WI38 (cell line): ENCODE data around the gene SMURF2.

Experiments used
- H3K4me3 ChIP-seq: 2 replicates; pipeline ENCODE4 v1.5.1; 2011; ENCODE audit warnings: low read depth, mild to moderate bottlenecking, control low read depth, low read length
- TF ChIP-seq, protein P1 (sequence below): IDR thresholded peaks from 2 replicates; pipeline ENCODE4 v1.5.1; 2012; ENCODE audit warnings: low read depth, mild to moderate bottlenecking, control low read depth, low read length

SMURF2 gene

DNA sequence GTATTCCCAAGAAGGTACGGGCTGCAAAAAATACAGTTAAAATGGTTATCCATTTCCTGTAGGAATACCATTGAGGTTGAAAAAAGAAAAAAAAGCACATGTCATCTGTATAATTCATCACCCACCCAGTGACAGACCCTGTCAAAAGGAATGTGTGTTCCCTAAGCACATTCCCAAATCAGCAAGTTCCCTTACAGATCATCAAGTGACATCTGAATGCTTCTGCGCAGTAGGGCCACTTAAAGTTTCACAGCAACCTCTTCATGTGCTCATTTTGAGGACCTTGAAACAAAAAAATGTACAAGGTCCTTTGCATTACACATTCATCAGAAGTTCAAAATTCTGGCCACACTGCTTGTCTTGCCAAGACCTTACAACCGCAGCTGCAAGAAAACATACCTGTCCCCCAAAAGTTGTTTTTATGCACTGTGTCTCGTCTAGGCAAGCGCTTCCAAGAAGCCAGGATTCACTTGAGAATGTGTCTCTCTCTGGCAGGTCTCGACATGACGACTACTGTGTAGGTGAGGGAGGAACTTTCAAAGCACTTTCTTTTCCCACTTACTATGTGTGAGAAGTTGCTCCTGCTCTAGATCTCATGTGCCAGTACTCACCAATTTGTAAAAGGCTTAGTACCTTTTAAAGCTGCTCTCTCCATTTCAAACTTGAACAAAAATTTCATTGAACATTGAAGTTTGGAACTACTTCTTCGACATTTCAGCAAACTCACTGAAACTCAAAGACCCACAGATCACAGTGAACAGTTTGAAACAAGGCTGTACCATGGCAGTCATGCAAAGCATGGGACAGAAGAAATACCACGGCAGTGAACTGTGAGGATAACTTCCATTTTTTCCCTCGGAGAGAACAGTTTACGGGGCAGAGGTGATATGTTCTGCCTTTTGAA is 161.0 kb downstream of the SMURF2 start:
- H3K4me3 ChIP-seq, result no peak overlapping the region
- TF ChIP-seq, protein P1, sequence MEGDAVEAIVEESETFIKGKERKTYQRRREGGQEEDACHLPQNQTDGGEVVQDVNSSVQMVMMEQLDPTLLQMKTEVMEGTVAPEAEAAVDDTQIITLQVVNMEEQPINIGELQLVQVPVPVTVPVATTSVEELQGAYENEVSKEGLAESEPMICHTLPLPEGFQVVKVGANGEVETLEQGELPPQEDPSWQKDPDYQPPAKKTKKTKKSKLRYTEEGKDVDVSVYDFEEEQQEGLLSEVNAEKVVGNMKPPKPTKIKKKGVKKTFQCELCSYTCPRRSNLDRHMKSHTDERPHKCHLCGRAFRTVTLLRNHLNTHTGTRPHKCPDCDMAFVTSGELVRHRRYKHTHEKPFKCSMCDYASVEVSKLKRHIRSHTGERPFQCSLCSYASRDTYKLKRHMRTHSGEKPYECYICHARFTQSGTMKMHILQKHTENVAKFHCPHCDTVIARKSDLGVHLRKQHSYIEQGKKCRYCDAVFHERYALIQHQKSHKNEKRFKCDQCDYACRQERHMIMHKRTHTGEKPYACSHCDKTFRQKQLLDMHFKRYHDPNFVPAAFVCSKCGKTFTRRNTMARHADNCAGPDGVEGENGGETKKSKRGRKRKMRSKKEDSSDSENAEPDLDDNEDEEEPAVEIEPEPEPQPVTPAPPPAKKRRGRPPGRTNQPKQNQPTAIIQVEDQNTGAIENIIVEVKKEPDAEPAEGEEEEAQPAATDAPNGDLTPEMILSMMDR, result no peak

DNA sequence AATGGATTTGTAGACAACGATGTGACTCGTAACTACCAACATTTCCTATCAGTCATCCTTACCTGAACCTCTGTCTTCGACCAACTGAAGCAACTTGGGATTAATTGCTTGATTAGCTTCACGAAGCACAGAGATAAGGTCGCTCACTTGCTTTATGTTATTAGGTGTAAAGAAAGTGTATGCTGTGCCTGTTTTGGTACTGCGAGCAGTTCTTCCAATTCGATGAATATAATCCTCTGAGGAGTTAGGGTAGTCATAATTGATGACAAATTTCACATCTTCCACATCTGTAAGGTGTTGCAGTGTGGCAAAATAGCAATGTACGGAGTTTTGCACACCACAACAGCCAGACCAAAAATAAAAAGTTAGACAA is 161.6 kb downstream of the SMURF2 start:
- TF ChIP-seq, protein P1, result no peak

DNA sequence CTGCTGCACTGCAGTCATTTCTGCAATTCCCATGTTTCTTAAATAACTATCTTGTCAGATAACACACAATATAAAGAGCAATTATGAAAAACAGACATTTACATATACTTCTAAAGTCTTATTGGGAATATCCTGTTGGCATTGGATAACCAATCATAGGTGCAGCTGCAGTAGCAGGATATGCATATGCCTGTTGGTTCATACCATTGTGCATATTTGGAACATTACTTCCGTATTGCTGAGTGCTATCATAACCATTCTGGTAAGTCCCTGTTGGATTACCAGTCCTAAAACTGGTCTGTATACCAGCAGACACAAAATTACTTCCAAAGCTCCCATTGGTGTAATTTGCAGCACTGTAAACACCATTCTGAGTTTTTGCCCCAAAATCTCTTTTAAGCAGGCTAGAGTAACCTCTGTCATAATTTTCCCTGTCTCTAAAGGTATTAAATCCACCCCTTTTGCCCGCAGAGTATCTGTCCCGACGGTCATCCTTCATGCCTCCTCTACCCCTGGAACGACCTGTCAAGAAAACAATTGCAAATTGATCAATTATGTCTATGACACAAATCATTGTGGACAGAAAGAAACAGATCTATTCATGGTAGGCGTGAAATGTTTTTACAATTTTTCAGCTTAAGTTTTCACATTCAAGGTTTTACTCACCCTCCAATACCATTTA is 162.2 kb downstream of the SMURF2 start:
- TF ChIP-seq, protein P1, result no peak
- no peak overlapping the region for H3K4me3 ChIP-seq

More for the DNA sequence above, 161.6 kb downstream of the SMURF2 start:
- no peak overlapping the region for H3K4me3 ChIP-seq

DNA sequence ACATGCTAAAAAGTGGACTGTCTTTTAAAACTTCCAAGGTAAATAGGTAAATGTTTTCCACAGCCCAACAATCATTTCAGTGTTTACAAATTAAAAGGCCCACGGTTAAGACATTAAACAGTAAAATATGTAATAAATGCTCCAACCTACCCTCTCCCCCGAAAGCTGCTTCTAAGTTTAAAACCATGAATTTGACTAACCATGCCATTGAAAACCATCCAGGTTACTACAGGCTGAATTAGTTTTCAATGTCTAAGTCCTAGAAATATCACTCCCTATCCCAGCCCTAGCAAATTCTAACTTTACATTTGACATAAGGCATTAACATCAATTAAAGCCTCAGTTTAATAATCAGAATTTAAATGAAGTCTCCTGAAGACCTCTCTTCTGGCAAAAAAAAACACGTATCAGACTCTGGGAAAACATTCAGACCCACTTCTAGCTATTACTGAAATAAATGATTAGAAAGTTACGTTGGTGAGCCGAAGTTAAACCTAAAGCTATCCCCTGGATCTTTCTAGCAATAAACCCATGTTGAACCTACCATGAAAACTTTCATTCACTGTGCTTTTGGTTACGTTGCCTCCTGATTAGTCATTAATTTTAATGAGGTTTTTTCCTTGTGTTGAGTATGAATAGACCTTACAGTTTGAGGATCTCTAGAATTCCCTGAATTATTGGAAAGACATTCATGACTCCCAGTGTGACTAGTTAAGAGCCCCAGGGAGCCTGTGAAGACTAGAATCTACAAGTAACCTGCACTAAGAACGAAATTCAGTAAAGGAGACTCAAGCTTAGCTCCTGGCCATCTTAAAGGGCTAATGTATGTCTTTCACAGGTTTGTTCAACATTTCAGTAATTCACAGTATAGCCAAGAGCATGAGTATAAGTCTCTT is 163.6 kb downstream of the SMURF2 start:
- TF ChIP-seq, protein P1, result no peak
- H3K4me3 ChIP-seq, result no peak overlapping the region

DNA sequence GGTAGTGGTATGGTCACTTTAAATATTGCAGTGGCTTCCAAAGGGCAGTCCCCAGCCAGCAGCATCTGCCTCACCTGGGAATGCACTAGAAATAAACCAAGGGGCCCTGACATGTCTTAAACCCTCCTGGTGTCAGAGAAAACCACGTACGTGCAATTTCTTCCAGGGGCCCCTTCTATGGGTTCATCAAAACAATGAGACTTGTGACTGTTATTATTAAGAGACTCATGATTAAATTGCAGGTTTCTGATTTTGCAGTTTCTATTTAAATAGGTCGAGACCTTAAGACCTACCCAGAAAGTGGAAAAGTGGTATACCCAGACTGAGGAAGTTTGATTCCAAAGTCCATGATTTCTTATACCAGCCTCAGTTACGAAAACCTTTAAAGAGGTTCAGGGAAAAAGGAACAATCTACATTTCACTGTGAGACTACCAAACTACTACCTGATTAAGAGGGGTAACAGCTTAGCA is 164.5 kb downstream of the SMURF2 start:
- TF ChIP-seq, protein P1, result no peak
- peak overlapping the region; percentile 70 for H3K4me3 ChIP-seq

DNA sequence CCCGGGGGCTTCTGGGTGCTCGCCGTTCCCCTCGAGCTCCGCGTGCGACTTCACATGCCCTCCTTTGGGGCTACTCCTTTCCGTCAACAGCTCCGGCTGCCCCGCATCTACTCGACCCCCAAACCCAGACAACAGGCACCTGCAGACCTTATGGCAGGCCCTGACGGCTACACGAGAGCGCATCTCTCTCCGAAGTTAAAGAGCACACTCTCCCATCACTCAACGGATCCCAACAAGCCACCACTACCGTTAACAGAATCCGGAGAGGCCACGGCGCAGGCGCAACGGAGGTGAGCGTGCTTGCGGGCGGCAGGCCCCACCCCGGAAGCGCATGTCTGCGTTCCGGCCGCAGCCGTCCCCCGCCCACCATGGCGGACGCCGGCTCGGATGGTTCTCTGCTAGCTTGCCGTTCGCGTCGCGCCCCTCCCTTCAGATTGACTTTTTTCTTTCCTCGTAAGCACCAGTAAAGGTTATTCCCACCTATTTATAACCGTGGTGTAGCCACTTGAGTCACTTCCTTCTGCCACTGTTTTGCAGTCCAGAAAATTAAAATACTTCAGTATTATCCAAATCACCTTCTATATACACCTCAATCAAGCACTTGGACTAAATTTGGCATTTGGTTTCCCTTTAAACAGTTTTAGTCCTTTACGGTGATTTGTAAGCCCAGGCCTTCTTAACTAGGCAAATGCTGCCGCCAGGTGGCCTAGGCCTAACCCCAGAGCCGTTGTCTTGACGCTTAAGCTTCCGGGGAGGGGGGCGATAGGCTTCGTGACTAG is 165.1 kb downstream of the SMURF2 start, which contains the start of gene POLG2:
POLG2 (minus strand) TSS at position 269 of the 779 bp plus-strand sequence; CDS start at position 183, 86 bp downstream.
- TF ChIP-seq, protein P1, result peak; percentile 58
- peak within 1 kb of the TSS; percentile 70 for H3K4me3 ChIP-seq
